ENCODE data around the gene LGMN.

Gene LGMN

DNA sequence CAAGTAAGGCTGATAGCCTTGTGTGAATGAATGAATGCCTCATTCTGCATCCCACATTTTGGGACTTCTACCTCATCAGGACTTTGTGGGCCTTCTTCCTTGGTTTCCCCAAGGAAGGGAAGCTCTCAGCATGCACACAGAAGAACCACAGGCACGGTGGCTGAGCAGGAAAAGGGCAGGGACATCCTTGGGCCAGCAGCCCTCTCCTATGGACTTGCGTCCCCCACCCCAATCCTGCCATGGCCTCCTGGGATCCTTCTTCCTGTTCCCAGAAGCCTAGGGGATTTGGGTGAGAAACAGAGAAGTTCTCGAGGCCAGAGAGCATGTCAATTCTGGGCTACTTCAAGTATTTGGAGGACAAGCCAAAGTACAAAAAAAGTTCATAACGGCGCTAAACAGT, 69.7 kb downstream of the LGMN start:
- no peaks in the 10 kb centered on the region for H3K27me3 ChIP-seq (ENCODE audit: control insufficient read depth in 1 of 2, insufficient read depth in 2 of 2, low read length in 2 of 2)
- peaks cover 50% of the 10 kb centered on the region for H3K36me3 ChIP-seq (ENCODE audit: insufficient read depth, low read length)
- no peak overlapping the region for H3K27ac ChIP-seq (ENCODE audit: low read depth, low read length)
- H3K4me3 ChIP-seq (ENCODE audit: low read depth in 1 of 2, low read length in 2 of 2) = no peak overlapping the region
- H3K9me3 ChIP-seq (ENCODE audit: low read length) = no peaks in the 10 kb centered on the region
- H3K4me1 ChIP-seq (ENCODE audit: insufficient read depth, low read length) = peaks cover 11% of the 10 kb centered on the region
- H3K9ac ChIP-seq (ENCODE audit: low read length) = no peak overlapping the region

DNA sequence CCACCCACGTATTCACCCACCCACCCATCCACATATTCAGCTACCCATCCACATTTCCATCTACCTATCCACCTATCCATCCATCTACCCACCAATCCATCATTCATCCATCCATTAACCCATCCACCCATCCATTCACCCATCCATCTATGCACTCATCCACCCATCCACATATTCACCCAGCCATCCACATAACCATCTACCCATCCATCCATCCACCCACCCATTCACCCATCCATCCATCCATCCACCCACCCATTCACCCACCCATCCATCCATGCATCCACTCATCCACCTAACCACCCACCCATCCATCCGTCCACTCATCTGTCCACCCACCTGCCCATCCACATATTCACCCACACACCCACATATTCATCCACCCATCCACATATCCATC, 70.5 kb downstream of the LGMN start:
- Histone ChIP-seq H3K36me3 (ENCODE audit: insufficient read depth, low read length) (peaks cover 50% of the 10 kb centered on the region), H3K9me3 (ENCODE audit: low read length) (no peaks in the 10 kb centered on the region), H3K9ac (ENCODE audit: low read length) (no peak overlapping the region), H3K4me1 (ENCODE audit: insufficient read depth, low read length) (peaks cover 11% of the 10 kb centered on the region), H3K27me3 (ENCODE audit: control insufficient read depth in 1 of 2, insufficient read depth in 2 of 2, low read length in 2 of 2) (no peaks in the 10 kb centered on the region), H3K4me3 (ENCODE audit: low read depth in 1 of 2, low read length in 2 of 2) (no peak overlapping the region), H3K27ac (ENCODE audit: low read depth, low read length) (no peak overlapping the region)

DNA sequence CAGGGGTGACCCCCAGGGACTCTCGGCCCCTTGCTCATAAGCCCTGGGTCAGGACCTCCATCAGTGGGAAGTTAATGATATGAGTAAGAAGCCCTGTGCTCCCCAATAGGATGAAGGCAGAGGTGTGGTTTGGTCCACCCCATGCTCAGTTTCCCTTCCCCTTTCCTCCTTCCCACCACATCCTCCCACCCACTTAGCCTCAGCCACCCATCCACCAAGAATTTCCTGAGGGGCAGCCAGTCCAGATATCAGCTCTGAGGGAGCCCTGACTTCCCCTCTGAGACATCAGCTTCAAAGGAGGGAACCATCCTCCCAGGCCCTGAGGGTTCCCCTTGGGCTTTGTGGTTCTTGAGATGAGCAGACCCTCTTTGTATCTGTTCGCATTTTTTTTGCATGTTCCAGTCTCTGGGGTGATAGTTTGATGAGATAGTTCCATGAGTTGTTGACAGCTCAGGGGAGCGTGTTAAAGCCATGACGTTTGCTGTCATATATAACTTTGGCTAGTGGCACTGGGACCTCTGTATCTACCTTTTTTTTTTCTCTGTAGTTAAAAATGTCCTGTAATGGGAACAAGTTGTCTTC, 71.2 kb downstream of the LGMN start:
- Histone ChIP-seq H3K36me3 (ENCODE audit: insufficient read depth, low read length) (peaks cover 44% of the 10 kb centered on the region), H3K27me3 (ENCODE audit: control insufficient read depth in 1 of 2, insufficient read depth in 2 of 2, low read length in 2 of 2) (no peaks in the 10 kb centered on the region), H3K4me3 (ENCODE audit: low read depth in 1 of 2, low read length in 2 of 2) (no peak overlapping the region), H3K27ac (ENCODE audit: low read depth, low read length) (no peak overlapping the region), H3K9ac (ENCODE audit: low read length) (no peak overlapping the region), H3K4me1 (ENCODE audit: insufficient read depth, low read length) (peaks cover 11% of the 10 kb centered on the region), H3K9me3 (ENCODE audit: low read length) (no peaks in the 10 kb centered on the region)

DNA sequence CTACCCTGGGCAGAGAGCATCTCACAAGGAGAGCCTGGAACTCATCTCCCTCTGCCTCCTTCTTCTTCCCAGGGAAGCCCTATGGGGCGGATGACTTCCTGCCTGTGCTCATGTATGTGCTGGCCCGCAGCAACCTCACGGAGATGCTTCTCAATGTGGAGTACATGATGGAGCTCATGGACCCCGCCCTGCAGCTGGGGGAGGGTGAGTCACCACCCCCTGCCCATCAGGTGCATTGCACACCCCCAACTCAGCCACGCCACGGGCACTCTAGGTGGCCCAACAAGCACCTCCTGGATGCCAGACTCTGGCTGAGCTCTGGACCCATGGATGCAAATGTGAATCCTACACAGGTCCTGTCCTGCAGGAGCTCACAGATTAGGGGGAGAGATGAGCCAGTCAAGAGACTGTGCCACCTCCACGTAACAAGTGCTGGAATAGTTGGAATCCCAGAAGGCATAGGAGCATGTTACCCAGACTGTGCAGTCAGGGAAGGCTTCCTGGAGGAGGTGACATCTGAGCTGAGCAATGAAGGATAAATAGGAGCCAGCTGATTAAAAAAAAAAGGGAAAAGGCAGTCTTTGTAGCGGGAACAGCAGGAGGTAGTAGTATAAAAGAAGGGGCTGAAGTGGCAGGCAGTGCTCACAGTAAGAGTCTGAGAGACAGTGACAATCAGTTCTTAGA, 71.9 kb downstream of the LGMN start:
- no peaks in the 10 kb centered on the region for H3K9me3 ChIP-seq (ENCODE audit: low read length)
- H3K9ac ChIP-seq (ENCODE audit: low read length) = no peak overlapping the region
- H3K36me3 ChIP-seq (ENCODE audit: insufficient read depth, low read length) = peaks cover 44% of the 10 kb centered on the region
- peaks cover 11% of the 10 kb centered on the region for H3K4me1 ChIP-seq (ENCODE audit: insufficient read depth, low read length)
- no peaks in the 10 kb centered on the region for H3K27me3 ChIP-seq (ENCODE audit: control insufficient read depth in 1 of 2, insufficient read depth in 2 of 2, low read length in 2 of 2)
- H3K27ac ChIP-seq (ENCODE audit: low read depth, low read length) = no peak overlapping the region
- no peak overlapping the region for H3K4me3 ChIP-seq (ENCODE audit: low read depth in 1 of 2, low read length in 2 of 2)

DNA sequence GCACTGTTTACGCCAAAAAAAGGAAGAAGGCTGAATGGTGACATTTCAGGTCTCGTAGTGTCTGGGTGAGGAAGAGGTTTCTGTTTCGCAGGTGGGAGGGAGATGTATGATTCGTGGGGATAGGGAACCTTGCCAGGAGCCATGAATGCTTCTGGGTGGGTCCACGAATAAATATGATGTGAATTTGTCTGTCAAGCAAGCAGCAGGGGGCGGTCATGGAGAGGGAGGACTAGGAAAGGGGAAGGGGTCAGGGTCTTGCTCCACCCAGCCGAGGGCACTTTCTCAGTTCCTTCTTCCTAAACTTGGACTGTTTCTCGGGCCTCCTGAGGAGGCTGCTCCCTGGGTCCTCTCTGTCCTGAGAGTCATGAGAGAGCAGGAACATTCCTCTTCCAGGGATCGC, 72.5 kb downstream of the LGMN start:
- Histone ChIP-seq H3K27ac (ENCODE audit: low read depth, low read length) (no peak overlapping the region), H3K4me3 (ENCODE audit: low read depth in 1 of 2, low read length in 2 of 2) (no peak overlapping the region), H3K9me3 (ENCODE audit: low read length) (no peaks in the 10 kb centered on the region), H3K4me1 (ENCODE audit: insufficient read depth, low read length) (peaks cover 5% of the 10 kb centered on the region), H3K36me3 (ENCODE audit: insufficient read depth, low read length) (peaks cover 45% of the 10 kb centered on the region), H3K27me3 (ENCODE audit: control insufficient read depth in 1 of 2, insufficient read depth in 2 of 2, low read length in 2 of 2) (no peaks in the 10 kb centered on the region), H3K9ac (ENCODE audit: low read length) (no peak overlapping the region)

DNA sequence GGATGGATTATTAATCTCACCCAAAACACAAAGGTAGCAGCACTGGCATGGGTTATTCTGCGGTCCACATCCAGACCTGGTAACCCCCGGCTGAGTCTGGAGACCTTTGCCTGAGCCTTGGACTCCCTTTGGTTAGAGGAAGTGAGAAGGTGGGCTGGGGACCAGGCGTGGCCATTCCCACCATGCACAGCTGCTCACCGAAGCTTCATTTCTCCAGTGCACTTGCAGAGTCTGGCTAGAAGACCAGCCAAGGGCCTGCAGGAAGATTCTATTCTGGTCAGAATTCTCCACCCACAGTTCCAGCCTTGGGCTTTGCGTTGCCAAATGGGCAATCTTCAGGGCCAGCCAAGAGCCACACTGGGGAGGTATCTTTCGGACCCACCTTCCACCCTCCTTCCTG, 73.0 kb downstream of the LGMN start:
- H3K36me3 ChIP-seq (ENCODE audit: insufficient read depth, low read length) = peaks cover 42% of the 10 kb centered on the region
- H3K9me3 ChIP-seq (ENCODE audit: low read length) = no peaks in the 10 kb centered on the region
- H3K9ac ChIP-seq (ENCODE audit: low read length) = no peak overlapping the region
- H3K27ac ChIP-seq (ENCODE audit: low read depth, low read length) = no peak overlapping the region
- H3K4me3 ChIP-seq (ENCODE audit: low read depth in 1 of 2, low read length in 2 of 2) = no peak overlapping the region
- H3K4me1 ChIP-seq (ENCODE audit: insufficient read depth, low read length) = peaks cover 4% of the 10 kb centered on the region
- no peaks in the 10 kb centered on the region for H3K27me3 ChIP-seq (ENCODE audit: control insufficient read depth in 1 of 2, insufficient read depth in 2 of 2, low read length in 2 of 2)

DNA sequence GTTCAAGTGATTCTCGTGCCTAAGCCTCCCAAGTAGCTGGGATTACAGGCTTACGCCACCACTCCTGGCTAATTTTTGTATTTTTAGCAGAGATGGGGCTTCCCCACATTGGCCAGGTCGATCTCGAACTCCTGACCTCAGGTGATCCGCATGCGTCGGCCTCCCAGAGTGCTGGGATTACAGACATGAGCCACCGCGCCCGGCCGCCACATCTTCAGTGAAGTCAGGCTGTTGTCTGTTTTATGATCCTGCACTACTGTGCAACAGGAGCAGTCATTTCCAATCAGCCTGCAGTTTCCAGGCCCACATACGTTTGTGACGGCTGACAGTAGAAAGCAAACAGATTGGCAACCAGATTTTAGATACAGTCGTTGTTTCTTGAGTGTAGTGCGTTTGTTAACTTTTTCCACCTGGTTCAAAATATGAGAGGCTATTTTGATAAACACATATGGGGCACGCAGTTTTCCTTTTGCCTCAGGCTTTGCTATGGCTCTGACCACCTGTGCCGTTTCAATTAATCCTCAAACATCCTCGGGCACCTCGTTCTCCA, 74.8 kb downstream of the LGMN start:
- Histone ChIP-seq H3K36me3 (ENCODE audit: insufficient read depth, low read length) (peaks cover 39% of the 10 kb centered on the region), H3K9me3 (ENCODE audit: low read length) (no peaks in the 10 kb centered on the region), H3K9ac (ENCODE audit: low read length) (no peak overlapping the region), H3K4me1 (ENCODE audit: insufficient read depth, low read length) (peaks cover 7% of the 10 kb centered on the region), H3K4me3 (ENCODE audit: low read depth in 1 of 2, low read length in 2 of 2) (no peak overlapping the region), H3K27ac (ENCODE audit: low read depth, low read length) (no peak overlapping the region), H3K27me3 (ENCODE audit: control insufficient read depth in 1 of 2, insufficient read depth in 2 of 2, low read length in 2 of 2) (no peaks in the 10 kb centered on the region)

DNA sequence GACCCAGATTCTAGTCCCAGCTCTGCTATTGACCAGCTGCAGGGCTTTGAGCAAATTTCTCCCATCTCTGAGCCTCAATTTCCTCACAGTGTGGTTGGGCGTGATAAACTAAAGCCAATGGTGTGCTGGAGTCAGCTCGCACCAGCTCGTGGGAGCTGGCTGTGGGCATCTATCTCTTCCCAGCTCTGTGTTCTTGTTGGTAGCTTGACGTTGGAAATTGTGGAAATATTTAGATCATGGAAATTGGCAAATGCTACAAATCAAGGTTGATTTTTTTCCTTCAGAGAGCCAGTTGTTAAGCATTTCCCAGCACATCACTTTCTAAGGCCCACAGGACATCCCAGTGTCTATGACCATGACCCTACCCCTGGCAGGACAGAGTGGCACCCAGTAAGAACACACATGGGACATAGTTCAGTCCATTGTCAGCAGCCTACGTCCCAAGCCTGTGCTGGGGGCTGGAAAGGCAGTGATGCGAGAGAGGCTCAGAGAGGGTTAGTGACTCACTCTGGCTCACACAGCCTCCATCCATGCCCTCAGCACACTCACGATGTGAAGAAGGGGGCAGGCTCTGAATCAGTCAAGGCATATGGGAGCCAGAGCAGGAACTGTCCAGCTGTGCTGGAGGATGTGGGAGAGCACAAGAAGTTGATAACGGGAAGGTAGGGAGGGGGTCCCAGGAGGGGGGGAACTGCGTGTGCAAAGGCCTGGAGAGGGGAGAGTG, 77.6 kb downstream of the LGMN start:
- no peak overlapping the region for H3K27ac ChIP-seq (ENCODE audit: low read depth, low read length)
- H3K9me3 ChIP-seq (ENCODE audit: low read length) = no peaks in the 10 kb centered on the region
- no peak overlapping the region for H3K9ac ChIP-seq (ENCODE audit: low read length)
- H3K36me3 ChIP-seq (ENCODE audit: insufficient read depth, low read length) = peaks cover 32% of the 10 kb centered on the region
- H3K4me3 ChIP-seq (ENCODE audit: low read depth in 1 of 2, low read length in 2 of 2) = no peak overlapping the region
- no peaks in the 10 kb centered on the region for H3K27me3 ChIP-seq (ENCODE audit: control insufficient read depth in 1 of 2, insufficient read depth in 2 of 2, low read length in 2 of 2)
- H3K4me1 ChIP-seq (ENCODE audit: insufficient read depth, low read length) = peaks cover 7% of the 10 kb centered on the region

DNA sequence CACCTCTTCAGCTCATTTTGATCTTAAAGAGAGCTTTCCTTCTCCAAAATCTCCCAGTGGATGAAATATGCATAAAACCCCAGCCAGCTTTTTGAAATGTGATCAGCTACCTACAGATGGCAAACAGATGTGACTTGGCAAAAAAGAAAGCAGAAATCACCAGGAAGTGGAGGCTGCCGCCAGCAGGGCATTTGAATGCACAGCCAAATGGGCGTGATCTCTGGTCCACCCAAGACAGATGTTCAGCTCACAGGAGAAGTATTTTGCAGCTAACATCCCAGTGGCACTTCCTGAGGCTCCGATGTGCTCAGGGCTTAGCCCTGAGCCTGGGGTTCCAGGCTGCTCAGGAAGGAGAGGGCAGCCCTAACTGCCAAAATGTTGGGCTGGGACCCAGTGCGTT, 78.3 kb downstream of the LGMN start:
- H3K27ac ChIP-seq (ENCODE audit: low read depth, low read length) = no peak overlapping the region
- H3K27me3 ChIP-seq (ENCODE audit: control insufficient read depth in 1 of 2, insufficient read depth in 2 of 2, low read length in 2 of 2) = no peaks in the 10 kb centered on the region
- no peak overlapping the region for H3K9ac ChIP-seq (ENCODE audit: low read length)
- peaks cover 7% of the 10 kb centered on the region for H3K4me1 ChIP-seq (ENCODE audit: insufficient read depth, low read length)
- peaks cover 30% of the 10 kb centered on the region for H3K36me3 ChIP-seq (ENCODE audit: insufficient read depth, low read length)
- no peak overlapping the region for H3K4me3 ChIP-seq (ENCODE audit: low read depth in 1 of 2, low read length in 2 of 2)
- no peaks in the 10 kb centered on the region for H3K9me3 ChIP-seq (ENCODE audit: low read length)

DNA sequence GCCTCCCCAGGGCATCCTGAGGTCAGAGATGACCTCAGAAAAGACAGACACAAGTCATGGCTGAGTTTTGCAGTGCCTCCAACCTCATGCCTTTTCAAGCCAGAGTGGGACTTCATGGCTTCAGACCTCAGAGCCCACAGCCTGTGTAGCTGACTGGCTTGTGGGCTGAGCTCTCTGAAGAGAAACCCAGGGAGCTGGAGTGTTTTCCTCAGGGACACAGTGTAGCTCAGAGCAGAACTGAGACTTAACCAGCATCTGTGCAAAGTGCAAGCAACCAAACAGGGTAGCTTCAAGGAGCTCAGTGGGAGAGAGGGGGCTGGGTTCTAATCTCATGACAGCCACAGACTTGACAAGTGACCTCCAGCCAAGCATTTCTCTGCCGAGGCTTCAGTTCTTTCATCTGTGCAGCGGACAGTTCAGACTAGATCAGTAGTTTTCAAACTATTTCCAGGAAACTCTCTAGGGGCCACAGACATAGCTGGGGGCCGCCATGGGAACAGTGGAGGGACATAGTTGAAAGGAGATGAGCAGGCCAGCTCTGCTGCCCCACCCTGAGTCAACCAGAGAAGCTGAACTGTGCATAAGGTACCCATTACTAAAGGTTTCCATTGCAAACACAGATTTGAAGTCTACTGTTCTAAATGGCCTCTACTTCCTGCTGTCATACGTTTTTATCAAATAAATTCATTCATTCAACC, 80.0 kb downstream of the LGMN start:
- peaks cover 7% of the 10 kb centered on the region for H3K4me1 ChIP-seq (ENCODE audit: insufficient read depth, low read length)
- no peak overlapping the region for H3K4me3 ChIP-seq (ENCODE audit: low read depth in 1 of 2, low read length in 2 of 2)

DNA sequence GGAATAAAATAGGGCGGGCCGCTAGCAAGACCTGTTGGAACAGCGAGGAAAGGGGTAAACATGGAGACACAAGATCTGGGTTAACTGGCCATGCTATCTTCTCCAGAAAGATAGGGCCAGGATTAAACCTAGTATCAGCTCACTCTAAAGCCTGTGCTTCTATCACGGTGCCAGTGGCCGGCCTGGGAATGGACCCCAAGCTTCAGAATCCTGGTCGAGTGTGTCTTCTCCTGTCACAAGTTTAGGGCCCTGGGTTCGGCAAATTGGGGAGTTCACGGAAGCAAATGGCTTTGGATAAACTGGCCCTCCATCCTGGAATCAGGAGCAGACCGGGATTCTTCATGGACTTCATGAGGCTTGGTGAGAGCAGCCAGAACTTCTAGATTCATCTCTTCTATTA, 82.2 kb downstream of the LGMN start:
- H3K27ac ChIP-seq (ENCODE audit: low read depth, low read length) = no peak overlapping the region
- H3K4me1 ChIP-seq (ENCODE audit: insufficient read depth, low read length) = peaks cover 7% of the 10 kb centered on the region
- no peaks in the 10 kb centered on the region for H3K9me3 ChIP-seq (ENCODE audit: low read length)
- no peaks in the 10 kb centered on the region for H3K27me3 ChIP-seq (ENCODE audit: control insufficient read depth in 1 of 2, insufficient read depth in 2 of 2, low read length in 2 of 2)
- H3K4me3 ChIP-seq (ENCODE audit: low read depth in 1 of 2, low read length in 2 of 2) = no peak overlapping the region
- H3K9ac ChIP-seq (ENCODE audit: low read length) = no peak overlapping the region
- H3K36me3 ChIP-seq (ENCODE audit: insufficient read depth, low read length) = peaks cover 26% of the 10 kb centered on the region

More for the DNA sequence above, 80.0 kb downstream of the LGMN start:
- Histone ChIP-seq H3K36me3 (ENCODE audit: insufficient read depth, low read length) (peaks cover 29% of the 10 kb centered on the region), H3K27ac (ENCODE audit: low read depth, low read length) (no peak overlapping the region), H3K27me3 (ENCODE audit: control insufficient read depth in 1 of 2, insufficient read depth in 2 of 2, low read length in 2 of 2) (no peaks in the 10 kb centered on the region), H3K9ac (ENCODE audit: low read length) (no peak overlapping the region), H3K9me3 (ENCODE audit: low read length) (no peaks in the 10 kb centered on the region)
